ENCODE data around the gene GNGT2. TPM values are rescaled to one million over a fixed set of nuclear protein-coding genes. Genes with fewer than 3 reads are reported as not detected.

Gene GNGT2
- total RNA-seq, 4 donors from 2014 or later: 1.1 to 1.7 TPM; not detected in 2

DNA sequence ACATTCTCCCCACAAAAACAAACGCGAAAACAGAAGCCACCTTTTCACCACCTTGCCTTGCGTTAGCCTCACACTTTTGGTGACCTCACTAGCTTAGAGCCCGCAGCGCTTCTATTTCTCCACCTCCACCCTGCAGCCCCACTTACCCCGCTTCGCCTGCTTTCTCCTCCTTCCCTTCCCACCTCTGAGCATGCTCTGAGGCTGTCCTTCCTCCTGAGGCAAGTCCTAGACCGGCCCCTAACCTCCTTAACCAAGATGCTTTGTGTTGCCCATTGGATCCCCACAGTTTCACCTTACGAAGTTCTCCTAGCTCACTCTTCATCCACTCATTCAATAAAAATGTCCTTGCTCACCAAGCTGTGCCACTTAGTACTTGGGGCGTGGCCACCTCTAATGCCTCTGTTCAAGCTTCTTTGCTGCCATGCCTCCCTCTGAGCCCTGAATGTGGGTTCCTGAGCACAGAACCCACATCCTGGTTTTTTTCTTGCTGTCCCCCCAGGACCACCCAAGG lies 1.3 kb downstream of the GNGT2 start:
- WGBS, 2 donors: 89 to 91% methylated on average over 10 of the region's 10 CpGs

DNA sequence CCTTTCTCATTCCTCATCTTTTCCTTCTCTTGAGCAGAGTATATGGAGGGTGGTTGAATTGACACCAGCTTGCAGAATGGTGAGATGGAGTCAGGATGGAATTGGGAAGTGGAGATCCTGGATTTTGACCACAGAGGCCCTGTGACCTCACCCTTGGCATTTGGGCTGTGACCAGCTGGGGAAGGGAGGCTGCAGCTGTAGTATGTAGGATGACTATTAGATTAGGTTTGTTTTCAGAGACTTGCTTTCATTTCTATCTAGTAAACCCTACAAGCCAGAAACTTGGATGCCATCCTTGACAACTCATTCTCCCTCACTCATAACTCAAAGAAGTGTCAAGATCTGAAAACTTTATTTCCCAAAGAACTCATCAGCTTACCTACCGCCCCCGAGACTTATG lies 5.9 kb downstream of the GNGT2 start:
- intact Hi-C loops (cut with DNase I; ENCODE audit: low total_unique reads): no loop called here
- WGBS, 2 donors: 100% methylated on average over 2 of the region's 2 CpGs
- TF ChIP-seq POLR2A (IDR thresholded peaks at IDR 0.05): no peak
- TF ChIP-seq, protein P1, sequence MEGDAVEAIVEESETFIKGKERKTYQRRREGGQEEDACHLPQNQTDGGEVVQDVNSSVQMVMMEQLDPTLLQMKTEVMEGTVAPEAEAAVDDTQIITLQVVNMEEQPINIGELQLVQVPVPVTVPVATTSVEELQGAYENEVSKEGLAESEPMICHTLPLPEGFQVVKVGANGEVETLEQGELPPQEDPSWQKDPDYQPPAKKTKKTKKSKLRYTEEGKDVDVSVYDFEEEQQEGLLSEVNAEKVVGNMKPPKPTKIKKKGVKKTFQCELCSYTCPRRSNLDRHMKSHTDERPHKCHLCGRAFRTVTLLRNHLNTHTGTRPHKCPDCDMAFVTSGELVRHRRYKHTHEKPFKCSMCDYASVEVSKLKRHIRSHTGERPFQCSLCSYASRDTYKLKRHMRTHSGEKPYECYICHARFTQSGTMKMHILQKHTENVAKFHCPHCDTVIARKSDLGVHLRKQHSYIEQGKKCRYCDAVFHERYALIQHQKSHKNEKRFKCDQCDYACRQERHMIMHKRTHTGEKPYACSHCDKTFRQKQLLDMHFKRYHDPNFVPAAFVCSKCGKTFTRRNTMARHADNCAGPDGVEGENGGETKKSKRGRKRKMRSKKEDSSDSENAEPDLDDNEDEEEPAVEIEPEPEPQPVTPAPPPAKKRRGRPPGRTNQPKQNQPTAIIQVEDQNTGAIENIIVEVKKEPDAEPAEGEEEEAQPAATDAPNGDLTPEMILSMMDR (IDR thresholded peaks at IDR 0.05): no peak
- DNase-seq (ENCODE audit: low spot score in 2 of 2): no peak
- no peak overlapping the region for H3K4me3 ChIP-seq (ENCODE audit: low read depth, poor library complexity, severe bottlenecking)

More for the DNA sequence above, 1.3 kb downstream of the GNGT2 start:
- no peak for DNase-seq (ENCODE audit: low spot score in 2 of 2)
- H3K4me3 ChIP-seq (ENCODE audit: low read depth, poor library complexity, severe bottlenecking): no peak overlapping the region
- intact Hi-C loops (cut with DNase I; ENCODE audit: low total_unique reads): no loop called here
- TF ChIP-seq, protein P1 (IDR thresholded peaks at IDR 0.05): no peak
- no peak for TF ChIP-seq POLR2A (IDR thresholded peaks at IDR 0.05)

DNA sequence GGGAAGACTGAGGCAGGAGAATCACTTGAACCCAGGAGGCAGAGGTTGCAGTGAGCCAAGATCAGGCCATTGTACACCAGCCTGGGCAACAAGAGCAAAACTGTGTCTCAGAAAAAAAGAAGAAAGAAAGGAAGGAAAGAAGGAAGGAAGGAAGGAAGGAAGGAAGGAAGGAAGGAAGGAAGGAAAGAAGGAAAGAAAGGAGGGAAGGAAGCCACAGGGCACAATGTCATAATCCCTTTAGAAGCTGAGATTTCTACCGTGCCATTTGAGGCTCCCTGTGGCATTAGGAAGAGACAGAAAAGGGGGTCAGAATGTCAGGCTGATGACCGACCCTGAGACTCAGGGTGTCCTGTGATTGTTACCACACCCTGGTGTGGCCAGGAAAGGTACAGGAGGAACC lies 6.6 kb downstream of the GNGT2 start:
- 81 to 84% methylated on average over 2 of the region's 2 CpGs for WGBS, 2 donors
- TF ChIP-seq POLR2A (IDR thresholded peaks at IDR 0.05): no peak
- TF ChIP-seq, protein P1 (IDR thresholded peaks at IDR 0.05): no peak
- no peak overlapping the region for H3K4me3 ChIP-seq (ENCODE audit: low read depth, poor library complexity, severe bottlenecking)
- intact Hi-C loops (cut with DNase I; ENCODE audit: low total_unique reads): no loop called here
- DNase-seq (ENCODE audit: low spot score in 2 of 2): no peak

DNA sequence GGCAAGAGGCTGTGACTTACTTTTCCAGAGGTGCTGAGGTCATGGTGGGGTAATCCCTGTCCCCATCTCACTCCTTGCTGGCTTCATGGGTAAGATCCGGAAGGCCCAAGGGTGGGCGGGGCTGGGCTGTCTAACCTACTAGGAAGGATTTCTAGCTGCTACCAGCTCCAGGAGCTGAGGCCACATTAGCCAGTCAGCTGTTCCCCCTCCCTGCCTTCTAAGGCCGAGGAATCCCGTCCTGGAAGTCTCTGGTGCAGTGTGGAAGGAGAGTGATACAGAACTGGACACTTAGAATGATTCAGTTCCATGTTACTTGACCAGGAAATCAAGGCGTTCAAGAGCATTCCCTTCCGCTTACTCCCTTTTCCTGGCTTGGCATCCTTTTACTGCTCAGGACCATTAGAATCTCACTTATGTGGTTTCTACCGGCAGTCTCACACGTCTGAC lies 8.9 kb downstream of the GNGT2 start:
- intact Hi-C loops (cut with DNase I; ENCODE audit: low total_unique reads): no loop called here
- TF ChIP-seq POLR2A (IDR thresholded peaks at IDR 0.05): no peak
- TF ChIP-seq, protein P1 (IDR thresholded peaks at IDR 0.05): no peak
- H3K4me3 ChIP-seq (ENCODE audit: low read depth, poor library complexity, severe bottlenecking): no peak overlapping the region
- WGBS, 2 donors: 77 to 79% methylated on average over 8 of the region's 8 CpGs
- DNase-seq (ENCODE audit: low spot score in 2 of 2): no peak

DNA sequence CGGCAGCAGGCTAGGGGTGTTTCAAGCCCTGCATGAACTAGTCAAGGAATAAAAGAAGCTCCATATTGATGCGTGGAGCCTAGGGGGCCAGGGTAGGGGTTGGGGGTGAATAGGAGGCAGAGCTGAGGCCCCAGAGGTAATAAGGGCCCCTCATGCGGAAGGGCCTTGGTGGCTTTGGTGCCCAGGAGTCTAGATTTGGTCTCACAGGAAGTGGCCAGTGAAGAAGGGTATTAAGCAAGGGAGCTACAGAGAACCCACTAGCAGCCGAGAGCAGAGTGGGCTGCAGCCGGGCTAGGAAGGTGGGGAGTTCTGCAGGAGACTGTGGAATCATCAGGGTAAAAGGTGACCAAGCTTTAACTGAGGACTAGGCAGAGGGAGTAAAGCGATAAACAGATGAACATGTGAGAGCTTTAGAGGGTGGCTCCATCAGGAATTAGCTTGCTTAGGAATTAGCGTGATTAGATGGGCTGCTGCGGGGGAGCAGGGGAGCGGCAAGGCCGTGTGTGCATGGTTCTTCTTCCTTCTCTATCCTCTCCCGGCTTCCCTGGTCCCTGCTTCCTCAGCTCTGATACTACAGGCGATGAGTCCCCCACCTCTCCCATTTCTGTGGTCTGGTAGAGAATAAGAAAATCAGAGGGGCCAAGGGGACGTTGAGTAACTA lies 9.8 kb downstream of the GNGT2 start:
- intact Hi-C loops (cut with DNase I; ENCODE audit: low total_unique reads): no loop called here
- H3K4me3 ChIP-seq (ENCODE audit: low read depth, poor library complexity, severe bottlenecking): no peak overlapping the region
- whole genome bisulfite sequencing, 2 donors: 91 to 93% methylated on average over 13 of the region's 13 CpGs
- TF ChIP-seq, protein P1 (IDR thresholded peaks at IDR 0.05): no peak
- no peak for TF ChIP-seq POLR2A (IDR thresholded peaks at IDR 0.05)
- DNase-seq (ENCODE audit: low spot score in 2 of 2): no peak
